ENCODE measurements around the gene VGLL4. TPM values are rescaled to one million over a fixed set of nuclear protein-coding genes. Genes with fewer than 3 reads are reported as not detected.

VGLL4 gene
- total RNA-seq, 2 experiments from 2014 or later = 37.1 TPM

- ChIA-PET POLR2A (no interaction called here), CTCF (no interaction called here)
- Mint-ChIP-seq H3K36me3 (ENCODE audit: low read depth) (no peaks in the 10 kb centered on the region), H3K27me3 (ENCODE audit: low read depth) (no peaks in the 10 kb centered on the region), H3K4me1 (ENCODE audit: low read depth) (no peaks in the 10 kb centered on the region), H3K27ac (no peak overlapping the region), H3K9me3 (ENCODE audit: insufficient read depth) (no peaks in the 10 kb centered on the region), H3K4me3 (no peak overlapping the region)
- DNase-seq (no peak), ATAC-seq (no peak)
Measured at GRCh38 chr3:11665331-11665730, 21.6 kb upstream of the VGLL4 start.

- Mint-ChIP-seq H3K9me3 (ENCODE audit: insufficient read depth) (no peaks in the 10 kb centered on the region), H3K27me3 (ENCODE audit: low read depth) (no peaks in the 10 kb centered on the region), H3K4me3 (no peak overlapping the region), H3K4me1 (ENCODE audit: low read depth) (no peaks in the 10 kb centered on the region), H3K36me3 (ENCODE audit: low read depth) (no peaks in the 10 kb centered on the region), H3K27ac (no peak overlapping the region)
- CTCF ChIA-PET = interaction anchor here (1.0 to 1.5 kb wide), 2 partner anchors 11 to 141 kb away, joined by 3 to 5 read pairs; no protein-coding TSS in a partner anchor
- POLR2A ChIA-PET = no interaction called here
- DNase-seq (no peak), ATAC-seq (no peak)
Measured at GRCh38 chr3:11662392-11662990, 18.8 kb upstream of the VGLL4 start.

GRCh38 chr3:11661827-11662226 lies 18.1 kb upstream of the VGLL4 start:
- no peak for DNase-seq
- CTCF ChIA-PET = interaction anchor here (1.0 to 1.5 kb wide), 2 partner anchors 10 to 142 kb away, joined by 3 to 5 read pairs; no protein-coding TSS in a partner anchor
- Mint-ChIP-seq H3K9me3 (ENCODE audit: insufficient read depth) (no peaks in the 10 kb centered on the region), H3K27me3 (ENCODE audit: low read depth) (no peaks in the 10 kb centered on the region), H3K36me3 (ENCODE audit: low read depth) (no peaks in the 10 kb centered on the region), H3K27ac (no peak overlapping the region), H3K4me1 (ENCODE audit: low read depth) (no peaks in the 10 kb centered on the region), H3K4me3 (no peak overlapping the region)
- no peak for ATAC-seq
- POLR2A ChIA-PET = no interaction called here

- Mint-ChIP-seq H3K36me3 (ENCODE audit: low read depth) (no peaks in the 10 kb centered on the region), H3K9me3 (ENCODE audit: insufficient read depth) (no peaks in the 10 kb centered on the region), H3K27ac (no peak overlapping the region), H3K4me3 (no peak overlapping the region), H3K27me3 (ENCODE audit: low read depth) (no peaks in the 10 kb centered on the region), H3K4me1 (ENCODE audit: low read depth) (no peaks in the 10 kb centered on the region)
- POLR2A ChIA-PET = no interaction called here
- CTCF ChIA-PET = no interaction called here
- DNase-seq (no peak), ATAC-seq (no peak)
Measured at GRCh38 chr3:11661052-11661656, 17.4 kb upstream of the VGLL4 start.

- Mint-ChIP-seq H3K4me3 (no peak overlapping the region), H3K27me3 (ENCODE audit: low read depth) (no peaks in the 10 kb centered on the region), H3K4me1 (ENCODE audit: low read depth) (peaks cover 8% of the 10 kb centered on the region), H3K27ac (no peak overlapping the region), H3K9me3 (ENCODE audit: insufficient read depth) (no peaks in the 10 kb centered on the region), H3K36me3 (ENCODE audit: low read depth) (no peaks in the 10 kb centered on the region)
- POLR2A ChIA-PET = no interaction called here
- DNase-seq (no peak), ATAC-seq (no peak)
- CTCF ChIA-PET = interaction anchor here (1.5 kb wide), 1 partner anchor 301 kb away, joined by 3 read pairs; no protein-coding TSS in a partner anchor
Measured at GRCh38 chr3:11660242-11660641, 16.5 kb upstream of the VGLL4 start.

- no peak for ATAC-seq
- H3K4me1 Mint-ChIP-seq (ENCODE audit: low read depth) = peaks cover 12% of the 10 kb centered on the region
- H3K9me3 Mint-ChIP-seq (ENCODE audit: insufficient read depth) = no peaks in the 10 kb centered on the region
- H3K4me3 Mint-ChIP-seq = no peak overlapping the region
- no peak overlapping the region for H3K27ac Mint-ChIP-seq
- ChIA-PET CTCF (no interaction called here), POLR2A (no interaction called here)
- no peak for DNase-seq
- no peaks in the 10 kb centered on the region for H3K36me3 Mint-ChIP-seq (ENCODE audit: low read depth)
- no peaks in the 10 kb centered on the region for H3K27me3 Mint-ChIP-seq (ENCODE audit: low read depth)
Measured at GRCh38 chr3:11658180-11658579, 14.5 kb upstream of the VGLL4 start.

- H3K4me1 Mint-ChIP-seq (ENCODE audit: low read depth) = peaks cover 12% of the 10 kb centered on the region
- H3K9me3 Mint-ChIP-seq (ENCODE audit: insufficient read depth) = no peaks in the 10 kb centered on the region
- CTCF ChIA-PET = interaction anchor here (0.6 to 3.2 kb wide), 7 partner anchors 12 to 276 kb away, joined by 3 to 19 read pairs (median 4); partner anchors contain the start of genes TAMM41 and VGLL4
- H3K36me3 Mint-ChIP-seq (ENCODE audit: low read depth) = no peaks in the 10 kb centered on the region
- no peaks in the 10 kb centered on the region for H3K27me3 Mint-ChIP-seq (ENCODE audit: low read depth)
- DNase-seq = peak; percentile 30
- ATAC-seq = no peak
- no peak overlapping the region for H3K4me3 Mint-ChIP-seq
- POLR2A ChIA-PET = interaction anchor here (1.1 kb wide), 1 partner anchor 191 kb away, joined by 3 read pairs; the partner anchor contains the start of gene TAMM41
- H3K27ac Mint-ChIP-seq = peak overlapping the region; percentile 25
Measured at GRCh38 chr3:11655196-11655928, 11.6 kb upstream of the VGLL4 start.

- Mint-ChIP-seq H3K4me1 (ENCODE audit: low read depth) (peaks cover 12% of the 10 kb centered on the region), H3K27me3 (ENCODE audit: low read depth) (no peaks in the 10 kb centered on the region), H3K4me3 (no peak overlapping the region), H3K27ac (no peak overlapping the region), H3K36me3 (ENCODE audit: low read depth) (no peaks in the 10 kb centered on the region), H3K9me3 (ENCODE audit: insufficient read depth) (no peaks in the 10 kb centered on the region)
- ATAC-seq (no peak), DNase-seq (no peak)
- ChIA-PET CTCF (interaction anchor here (3.2 kb wide), 1 partner anchor 275 kb away, joined by 19 read pairs; no protein-coding TSS in a partner anchor), POLR2A (no interaction called here)
Measured at GRCh38 chr3:11654166-11654565, 10.5 kb upstream of the VGLL4 start.

GRCh38 chr3:11653298-11654055 lies 9.8 kb upstream of the VGLL4 start:
- Mint-ChIP-seq H3K27me3 (ENCODE audit: low read depth) (no peaks in the 10 kb centered on the region), H3K9me3 (ENCODE audit: insufficient read depth) (no peaks in the 10 kb centered on the region), H3K27ac (no peak overlapping the region), H3K4me3 (no peak overlapping the region), H3K4me1 (ENCODE audit: low read depth) (peaks cover 12% of the 10 kb centered on the region), H3K36me3 (ENCODE audit: low read depth) (no peaks in the 10 kb centered on the region)
- POLR2A ChIA-PET = no interaction called here
- CTCF ChIA-PET = interaction anchor here (0.7 to 3.2 kb wide), 6 partner anchors 10 to 274 kb away, joined by 3 to 19 read pairs (median 3); partner anchors contain the start of gene VGLL4
- no peak for ATAC-seq
- DNase-seq = no peak

GRCh38 chr3:11651900-11652299 lies 8.2 kb upstream of the VGLL4 start:
- no peak overlapping the region for H3K4me3 Mint-ChIP-seq
- POLR2A ChIA-PET = no interaction called here
- peaks cover 3% of the 10 kb centered on the region for H3K27me3 Mint-ChIP-seq (ENCODE audit: low read depth)
- peaks cover 12% of the 10 kb centered on the region for H3K4me1 Mint-ChIP-seq (ENCODE audit: low read depth)
- no peak overlapping the region for H3K27ac Mint-ChIP-seq
- CTCF ChIA-PET = interaction anchor here (0.7 to 6.3 kb wide), 10 partner anchors 10 to 414 kb away, joined by 3 to 76 read pairs (median 4); no protein-coding TSS in a partner anchor
- DNase-seq = no peak
- no peaks in the 10 kb centered on the region for H3K9me3 Mint-ChIP-seq (ENCODE audit: insufficient read depth)
- no peak for ATAC-seq
- no peaks in the 10 kb centered on the region for H3K36me3 Mint-ChIP-seq (ENCODE audit: low read depth)

GRCh38 chr3:11651477-11651876 lies 7.8 kb upstream of the VGLL4 start:
- no peaks in the 10 kb centered on the region for H3K9me3 Mint-ChIP-seq (ENCODE audit: insufficient read depth)
- POLR2A ChIA-PET = no interaction called here
- no peak overlapping the region for H3K27ac Mint-ChIP-seq
- H3K4me1 Mint-ChIP-seq (ENCODE audit: low read depth) = peaks cover 12% of the 10 kb centered on the region
- ATAC-seq (no peak), DNase-seq (no peak)
- H3K4me3 Mint-ChIP-seq = no peak overlapping the region
- peaks cover 5% of the 10 kb centered on the region for H3K27me3 Mint-ChIP-seq (ENCODE audit: low read depth)
- H3K36me3 Mint-ChIP-seq (ENCODE audit: low read depth) = no peaks in the 10 kb centered on the region
- CTCF ChIA-PET = interaction anchor here (0.7 to 6.3 kb wide), 13 partner anchors 10 to 414 kb away, joined by 3 to 76 read pairs (median 3); no protein-coding TSS in a partner anchor

Data from activated CD8-positive, alpha-beta T cell treated with anti-CD3 and anti-CD28 coated beads, Interleukin-2, amount 10 ng/mL, durations not matched to agents 7 days and 5 days (primary cell).